ENCODE data around the gene HS3ST5.

GRCh38 chr6:114195027-114195365 lies 147.8 kb downstream of the HS3ST5 start:
- no peak for TF ChIP-seq POLR2A (IDR thresholded peaks at IDR 0.05)
- TF ChIP-seq CTCF (IDR thresholded peaks at IDR 0.05) = no peak
- no peak for TF ChIP-seq EP300 (IDR thresholded peaks at IDR 0.05)

All from ovary (tissue), 3 donors.